Measurements from ENCODE around the gene RNF157.
"Not testable (repeated sequence)": the region's sequence is repeated elsewhere in the genome, so short reads cannot be mapped to it uniquely, and the experiment has no call there.

RNF157 gene

GRCh38 chr17:76270127-76270592 is 29.9 kb upstream of the RNF157 start:
- no peak for DNase-seq

- DNase-seq, result no peak
Observed at GRCh38 chr17:76268991-76269981, 29.0 kb upstream of the RNF157 start.

- peak; percentile 78 for DNase-seq
Observed at GRCh38 chr17:76268015-76268749, 27.9 kb upstream of the RNF157 start.

- DNase-seq, result not testable (repeated sequence)
Observed at GRCh38 chr17:76267581-76268001, 27.3 kb upstream of the RNF157 start.

GRCh38 chr17:76267051-76267576 is 26.8 kb upstream of the RNF157 start:
- DNase-seq, result no peak

GRCh38 chr17:76266244-76266938 is 26.1 kb upstream of the RNF157 start:
- no peak for DNase-seq

GRCh38 chr17:76265624-76266243 is 25.4 kb upstream of the RNF157 start:
- DNase-seq, result peak; percentile 32

- DNase-seq, result peak; percentile 99
Observed at GRCh38 chr17:76264755-76265623, 24.7 kb upstream of the RNF157 start, which contains the start of gene UBALD2. TSS of gene UBALD2 (plus strand) at chr17:76265348. CDS start at chr17:76265506, 158 bp downstream.

GRCh38 chr17:76264425-76264754 is 24.1 kb upstream of the RNF157 start:
- DNase-seq, result no peak

- no peak for DNase-seq
Observed at GRCh38 chr17:76263896-76264295, 23.6 kb upstream of the RNF157 start.

- no peak for DNase-seq
Observed at GRCh38 chr17:76262732-76263344, 22.5 kb upstream of the RNF157 start.

GRCh38 chr17:76261421-76262215 is 21.3 kb upstream of the RNF157 start:
- DNase-seq, result peak; percentile 36

GRCh38 chr17:76260669-76261068 is 20.4 kb upstream of the RNF157 start:
- DNase-seq, result no peak

GRCh38 chr17:76260220-76260619 is 19.9 kb upstream of the RNF157 start:
- no peak for DNase-seq

- not testable (repeated sequence) for DNase-seq
Observed at GRCh38 chr17:76256430-76257050, 16.2 kb upstream of the RNF157 start.

GRCh38 chr17:76255801-76256429 is 15.6 kb upstream of the RNF157 start:
- DNase-seq, result no peak

GRCh38 chr17:76254275-76254674 is 14.0 kb upstream of the RNF157 start:
- DNase-seq, result no peak

- no peak for DNase-seq
Observed at GRCh38 chr17:76253841-76254240, 13.5 kb upstream of the RNF157 start.

Measured in midbrain (tissue), 1 donor.